GM13977 (cell line): ENCODE data around the gene ZSWIM3.
A peak's percentile ranks its signal among the peaks of the same experiment; 100 is the strongest.

Experiments used
- DNase-seq: peaks from one replicate; pipeline ENCODE4 v3.0.0; 2012; ENCODE audit warnings: low spot score
- CTCF ChIP-seq: IDR thresholded peaks from 2 replicates; pipeline ENCODE4 v1.5.1; 2012; ENCODE audit warnings: mild to moderate bottlenecking, control low read depth; ENCODE audit not compliant: insufficient read depth; ENCODE audit errors: extremely low read depth, missing control alignments
- in situ Hi-C: fragments of 300-500 bp; cut with MboI; formaldehyde crosslinking; loops from one replicate; pipeline ENCODE4 v1.12.0; 2022; ENCODE audit warnings: low sequenced_read_pairs, low pct_unique_long_range_greater_than_20kb, mixed read lengths, inconsistent platforms; ENCODE audit not compliant: unreplicated experiment

ZSWIM3 gene

GRCh38 chr20:45857114-45857881 is at the start of gene ZSWIM3, which contains the start of gene ACOT8:
ZSWIM3 (plus strand) TSS chr20:45857614; CDS start chr20:45857826, 212 bp downstream.
ACOT8 (minus strand) TSS chr20:45857392; CDS start chr20:45857315, 77 bp downstream.
- no peak for TF ChIP-seq CTCF
- peak; percentile 98 for DNase-seq
- in situ Hi-C loops: no loop called here

DNA sequence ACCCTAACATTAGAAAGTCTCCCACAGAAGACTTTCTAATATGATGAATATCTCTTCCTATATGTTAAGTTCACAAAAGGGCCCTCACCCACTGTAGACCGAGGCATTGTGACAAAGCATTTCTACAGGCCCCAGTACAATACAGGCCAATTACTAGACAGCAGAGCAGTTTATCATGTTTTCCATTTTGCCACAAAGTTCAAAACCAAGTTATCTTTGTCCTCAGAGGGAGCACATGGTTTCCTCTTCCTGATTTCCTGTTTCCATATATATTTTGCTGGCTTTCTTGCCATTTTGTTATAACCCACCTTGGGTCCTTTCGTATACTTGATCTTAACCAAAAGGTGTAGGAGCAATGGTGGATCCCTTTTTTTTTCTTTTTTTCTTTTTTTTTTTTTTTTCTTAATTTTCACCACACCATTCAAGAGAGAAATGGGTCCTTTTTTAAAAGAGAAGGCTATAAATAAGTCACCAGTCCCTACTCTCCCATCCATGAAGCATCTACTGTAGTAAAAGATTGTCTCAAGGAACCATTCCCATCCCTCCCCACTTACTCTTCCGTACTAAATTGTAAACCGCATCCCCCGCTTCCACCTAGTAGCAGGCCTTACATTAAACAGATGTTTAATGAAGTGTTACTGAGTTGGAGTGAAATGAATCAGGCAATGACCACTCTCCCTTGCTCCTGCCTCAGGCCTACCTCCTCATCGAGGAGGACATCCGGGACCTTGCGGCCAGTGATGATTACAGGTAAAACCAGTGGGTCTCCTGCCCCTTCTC is 47.0 kb upstream of the ZSWIM3 start:
- in situ Hi-C loops: no loop called here
- no peak for DNase-seq
- no peak for TF ChIP-seq CTCF

DNA sequence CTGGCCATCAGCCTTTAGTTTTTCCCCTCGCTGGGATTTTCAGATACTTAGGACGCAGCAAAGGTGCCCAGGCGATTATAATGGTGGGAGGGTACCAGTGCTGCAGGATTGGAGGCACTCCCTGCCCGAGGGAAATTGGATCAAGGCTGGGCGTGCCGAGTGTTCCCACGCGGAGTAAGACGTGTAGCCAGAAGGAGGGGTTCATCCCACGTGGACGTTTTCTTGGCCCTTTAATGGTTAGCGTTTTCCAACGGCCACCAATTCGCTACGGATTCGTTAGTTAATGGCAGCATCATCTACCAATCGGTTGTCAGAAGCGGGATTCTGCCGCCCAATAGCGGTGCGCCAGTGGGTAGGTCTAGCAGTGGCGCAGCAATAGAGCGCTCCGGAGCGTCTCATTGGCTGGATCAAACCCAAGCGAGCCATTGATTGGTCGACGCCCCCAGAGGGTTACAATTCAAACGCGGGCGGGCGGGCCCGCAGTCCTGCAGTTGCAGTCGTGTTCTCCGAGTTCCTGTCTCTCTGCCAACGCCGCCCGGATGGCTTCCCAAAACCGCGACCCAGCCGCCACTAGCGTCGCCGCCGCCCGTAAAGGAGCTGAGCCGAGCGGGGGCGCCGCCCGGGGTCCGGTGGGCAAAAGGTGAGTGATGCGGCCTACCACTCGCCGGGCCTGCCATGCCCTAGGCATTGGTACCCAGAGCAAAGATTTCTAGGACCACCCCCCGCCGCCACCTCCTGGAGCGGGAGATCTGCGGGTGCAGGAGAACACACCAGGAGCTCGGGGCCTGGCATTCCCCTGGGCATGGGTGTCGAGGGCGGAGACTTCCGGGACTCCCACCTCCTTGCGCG is 45.0 kb upstream of the ZSWIM3 start, which contains the start of gene UBE2C:
TSS of gene UBE2C (plus strand) at position 488 of the 849 bp plus-strand sequence. CDS start at position 540, 52 bp downstream.
- in situ Hi-C loops: no loop called here
- peak; percentile 98 for DNase-seq
- no peak for TF ChIP-seq CTCF

GRCh38 chr20:45813006-45813340 is 44.4 kb upstream of the ZSWIM3 start:
- TF ChIP-seq CTCF: no peak
- DNase-seq: no peak
- in situ Hi-C loops: no loop called here

DNA sequence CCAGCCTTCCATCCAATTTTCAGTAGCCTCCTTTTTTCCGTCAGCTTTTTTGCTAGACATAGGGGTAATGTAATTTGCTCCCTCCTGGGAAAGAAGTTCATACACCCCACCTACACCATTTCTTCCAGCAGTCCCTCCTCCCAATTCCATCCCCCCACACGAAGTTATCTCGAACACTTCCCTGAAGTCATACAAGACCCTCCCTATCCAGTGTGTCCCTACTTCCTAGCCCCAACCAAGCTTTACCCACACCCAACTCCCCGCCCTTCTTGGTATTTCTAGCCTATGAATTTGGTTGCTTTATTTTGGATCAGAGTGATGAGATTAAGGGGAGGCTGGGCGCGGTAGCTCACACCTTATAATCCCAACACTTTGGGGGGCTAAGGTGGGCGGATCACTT is 43.9 kb upstream of the ZSWIM3 start:
- TF ChIP-seq CTCF: no peak
- in situ Hi-C loops: no loop called here
- no peak for DNase-seq

- no peak for DNase-seq
- no peak for TF ChIP-seq CTCF
- in situ Hi-C loops: no loop called here
Measured at GRCh38 chr20:45814314-45814713, 43.1 kb upstream of the ZSWIM3 start.
